Endometrium (tissue), 2 donors: ENCODE data around the gene ARF1.
"Not testable (repeated sequence)": the region's sequence is repeated elsewhere in the genome, so short reads cannot be mapped to it uniquely, and the experiment has no call there.

Experiments used
- FAIRE-seq: peaks from 2 replicates; lab custom pipeline; 2012; peaks lifted over from hg19 to GRCh38; lab: Jason Lieb, UNC
- donor health status: control.
- donor health status: control.

The ARF1 gene

GRCh38 chr1:228102791-228103620, 20.5 kb downstream of the ARF1 start, which contains the start of gene C1orf35:
TSS of gene C1orf35 (minus strand) at chr1:228103325. CDS start at chr1:228103227, 98 bp downstream.
- no peak for FAIRE-seq

- FAIRE-seq: no peak
Observed at GRCh38 chr1:228104526-228105269, 22.2 kb downstream of the ARF1 start.

GRCh38 chr1:228105270-228105995, 22.9 kb downstream of the ARF1 start:
- FAIRE-seq: no peak

- no peak for FAIRE-seq
Observed at GRCh38 chr1:228105996-228106799, 23.7 kb downstream of the ARF1 start.

GRCh38 chr1:228106800-228107054, 24.2 kb downstream of the ARF1 start:
- no peak for FAIRE-seq

- FAIRE-seq: no peak
Observed at GRCh38 chr1:228107636-228108035, 25.1 kb downstream of the ARF1 start.

GRCh38 chr1:228108055-228108690, 25.7 kb downstream of the ARF1 start:
- FAIRE-seq: no peak

- FAIRE-seq: no peak
Observed at GRCh38 chr1:228108742-228109072, 26.2 kb downstream of the ARF1 start.

- FAIRE-seq: no peak
Observed at GRCh38 chr1:228109073-228109961, 26.8 kb downstream of the ARF1 start, which contains the start of gene MRPL55. TSS of gene MRPL55 (minus strand) at chr1:228109299. CDS start at chr1:228108260, 1,039 bp downstream.

GRCh38 chr1:228109962-228110488, 27.5 kb downstream of the ARF1 start:
- no peak for FAIRE-seq

GRCh38 chr1:228110556-228110955, 28.0 kb downstream of the ARF1 start:
- no peak for FAIRE-seq

GRCh38 chr1:228111315-228111714, 28.8 kb downstream of the ARF1 start:
- not testable (repeated sequence) for FAIRE-seq

GRCh38 chr1:228112167-228112566, 29.7 kb downstream of the ARF1 start:
- FAIRE-seq: no peak

- no peak for FAIRE-seq
Observed at GRCh38 chr1:228112617-228113016, 30.1 kb downstream of the ARF1 start.

GRCh38 chr1:228114827-228115226, 32.3 kb downstream of the ARF1 start:
- FAIRE-seq: no peak

- no peak for FAIRE-seq
Observed at GRCh38 chr1:228117335-228117734, 34.8 kb downstream of the ARF1 start.

GRCh38 chr1:228118040-228118439, 35.5 kb downstream of the ARF1 start:
- no peak for FAIRE-seq

GRCh38 chr1:228120351-228120750, 37.8 kb downstream of the ARF1 start:
- FAIRE-seq: no peak

- no peak for FAIRE-seq
Observed at GRCh38 chr1:228120857-228121489, 38.5 kb downstream of the ARF1 start.
